ENCODE measurements around the gene CLDN14.

- TF ChIP-seq CTCF (IDR thresholded peaks at IDR 0.05) (no peak), POLR2A (IDR thresholded peaks at IDR 0.05) (no peak)
Observed at GRCh38 chr21:36427502-36427901, 52.4 kb downstream of the CLDN14 start.

Measured in thyroid gland (tissue), 4 donors.